Neural cell (in vitro differentiated cells): ENCODE results near the gene CPLX4. TPM values are rescaled to one million over a fixed set of nuclear protein-coding genes. Genes with fewer than 3 reads are reported as not detected.
A peak's percentile ranks its signal among the peaks of the same experiment; 100 is the strongest.

Experiments used
- H2AFZ ChIP-seq: fragments of 200-600, 300-800 bp; sonication (generic), shearing (Covaris generic); 2 replicates; pipeline ENCODE4 v1.6.0; 2014; ENCODE audit warnings: low read depth, mild to moderate bottlenecking, antibody characterized with exemption, low read length, moderate library complexity
- H3F3A ChIP-seq: fragments of 200-600 bp; shearing (Covaris generic); 2 replicates; pipeline ENCODE4 v1.6.1; 2016; ENCODE audit warnings: mild to moderate bottlenecking, moderate library complexity, mixed read lengths, antibody characterized with exemption, low read length; ENCODE audit not compliant: insufficient read depth, poor library complexity, severe bottlenecking
- H3K27ac ChIP-seq: fragments of 200-600, 300-800 bp; sonication (generic), shearing (Covaris generic); 2 replicates; pipeline ENCODE4 v1.5.1; 2014; ENCODE audit warnings: mild to moderate bottlenecking, low read length, moderate library complexity
- H3K27me3 ChIP-seq: fragments of 300-800, 200-600 bp; sonication (generic), shearing (Covaris generic); 2 replicates; pipeline ENCODE4 v1.6.0; 2014; ENCODE audit warnings: mild to moderate bottlenecking, low read depth, low read length, moderate library complexity; ENCODE audit not compliant: insufficient read depth
- H3K36me3 ChIP-seq: fragments of 300-800, 200-600 bp; sonication (generic), shearing (Covaris generic); 2 replicates; pipeline ENCODE4 v1.5.1; 2014; ENCODE audit warnings: mild to moderate bottlenecking, antibody characterized with exemption, low read length, moderate library complexity; ENCODE audit not compliant: insufficient read depth
- H3K4me2 ChIP-seq: fragments of 300-800, 200-600 bp; sonication (generic), shearing (Covaris generic); 2 replicates; pipeline ENCODE4 v1.6.0; 2014; ENCODE audit warnings: mild to moderate bottlenecking, low read length
- H3K4me3 ChIP-seq: fragments of 300-800, 200-600 bp; sonication (generic), shearing (Covaris generic); 2 replicates; pipeline ENCODE4 v1.5.1; 2014; ENCODE audit warnings: mild to moderate bottlenecking, low read length, moderate library complexity
- H3K79me2 ChIP-seq: fragments of 200-600 bp; shearing (Covaris generic); replicated peaks from 2 replicates; pipeline ENCODE4 v1.6.0; 2014; ENCODE audit warnings: mild to moderate bottlenecking, low read length, moderate library complexity; ENCODE audit not compliant: insufficient read depth
- H3K9ac ChIP-seq: fragments of 300-800, 200-600 bp; sonication (generic), shearing (Covaris generic); 2 replicates; pipeline ENCODE4 v1.6.1; 2016; ENCODE audit warnings: mild to moderate bottlenecking, low read length, mixed read lengths
- H3K9me2 ChIP-seq: fragments of 200-600 bp; shearing (Covaris generic); 2 replicates; pipeline ENCODE4 v1.6.1; 2016; ENCODE audit warnings: mild to moderate bottlenecking, low read length, mixed read lengths; ENCODE audit not compliant: insufficient read depth
- H3K9me3 ChIP-seq: fragments of 200-600, 300-800 bp; sonication (generic), shearing (Covaris generic); 2 replicates; pipeline ENCODE4 v1.6.1; 2016; ENCODE audit warnings: mild to moderate bottlenecking, mixed run types, low read length, moderate library complexity, mixed read lengths
- H4K20me1 ChIP-seq: fragments of 200-600 bp; shearing (Covaris generic); 2 replicates; pipeline ENCODE4 v1.6.1; 2016; ENCODE audit warnings: mild to moderate bottlenecking, mixed run types; ENCODE audit not compliant: insufficient read depth
- EP300 ChIP-seq: fragments of 450-650 bp; conservative IDR thresholded peaks from 2 replicates; pipeline ENCODE4 v1.6.1; 2014; ENCODE audit warnings: antibody characterized with exemption, mild to moderate bottlenecking, moderate library complexity; ENCODE audit not compliant: poor library complexity, severe bottlenecking
- EZH2 ChIP-seq: fragments of 200-600, 300-800 bp; shearing (Covaris generic), sonication (generic); IDR thresholded peaks from 2 replicates; pipeline ENCODE4 v1.6.1; 2014; ENCODE audit warnings: antibody characterized with exemption, low read length, borderline replicate concordance, mild to moderate bottlenecking; ENCODE audit not compliant: insufficient read depth, poor library complexity, severe bottlenecking
- MXI1 ChIP-seq: fragments of 450-650 bp; conservative IDR thresholded peaks from 2 replicates; pipeline ENCODE4 v1.6.1; 2014; ENCODE audit warnings: antibody characterized with exemption, mild to moderate bottlenecking; ENCODE audit not compliant: poor library complexity, severe bottlenecking
- POLR2AphosphoS5 ChIP-seq: IDR thresholded peaks from 2 replicates; pipeline ENCODE4 v1.6.1; 2012
- RAD21 ChIP-seq: fragments of 450-650 bp; conservative IDR thresholded peaks from 2 replicates; pipeline ENCODE4 v1.6.1; 2014; ENCODE audit warnings: antibody characterized with exemption, mild to moderate bottlenecking, moderate library complexity
- SMC3 ChIP-seq: fragments of 450-650 bp; conservative IDR thresholded peaks from 2 replicates; pipeline ENCODE4 v1.6.1; 2014; ENCODE audit warnings: antibody characterized with exemption, mild to moderate bottlenecking, moderate library complexity; ENCODE audit not compliant: poor library complexity
- TAF1 ChIP-seq: IDR thresholded peaks from 2 replicates; pipeline ENCODE4 v1.6.1; 2012; ENCODE audit warnings: low read depth
- polyA plus RNA-seq: library from polyadenylated mRNA; depleted of rRNA; stranded (reverse); fragments of >200 nt; gene quantifications from 2 replicates; pipeline ENCODE4 v1.2.3, GENCODE V29; 2014
- TF ChIP-seq, protein P1 (sequence below): IDR thresholded peaks from 2 replicates; pipeline ENCODE4 v1.6.1; 2012; ENCODE audit warnings: borderline replicate concordance
- TF ChIP-seq, protein P2 (sequence below): fragments of 450-650 bp; IDR thresholded peaks from 2 replicates; pipeline ENCODE4 v1.5.1; 2014; ENCODE audit warnings: antibody characterized with exemption, mild to moderate bottlenecking, moderate library complexity; ENCODE audit not compliant: poor library complexity, severe bottlenecking

The CPLX4 gene
- polyA plus RNA-seq, 1 donor from 2014 or later: not detected

DNA sequence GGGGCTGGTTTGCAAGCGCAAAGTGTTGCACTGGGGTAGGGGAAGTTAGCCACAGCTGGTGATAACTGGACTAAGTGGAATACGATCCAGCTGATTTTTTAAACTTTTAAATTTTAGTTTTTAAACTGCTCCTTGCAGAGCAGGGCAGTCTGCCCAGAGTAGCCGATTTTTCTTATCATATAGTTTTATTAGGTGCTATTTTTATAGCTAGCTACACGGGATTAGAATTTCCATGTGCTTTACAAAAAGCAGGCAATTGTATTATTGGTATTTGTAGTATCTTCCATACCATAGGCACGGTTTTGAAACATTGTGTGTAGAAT lies 9.6 kb downstream of the CPLX4 start:
- Histone ChIP-seq H3K36me3 (no peaks in the 10 kb centered on the region), H3F3A (no peaks in the 10 kb centered on the region), H3K27ac (no peak overlapping the region), H2AFZ (no peak overlapping the region), H3K27me3 (peaks cover 59% of the 10 kb centered on the region), H3K9ac (peak overlapping the region; percentile 24), H4K20me1 (no peaks in the 10 kb centered on the region), H3K9me3 (no peaks in the 10 kb centered on the region), H3K79me2 (no peaks in the 10 kb centered on the region), H3K4me3 (peak overlapping the region; percentile 60), H3K9me2 (no peaks in the 10 kb centered on the region), H3K4me2 (no peak overlapping the region)
- TF ChIP-seq MXI1: no peak
- TF ChIP-seq RAD21: no peak
- no peak for TF ChIP-seq TAF1
- TF ChIP-seq SMC3: no peak
- no peak for TF ChIP-seq EP300
- TF ChIP-seq, protein P1, sequence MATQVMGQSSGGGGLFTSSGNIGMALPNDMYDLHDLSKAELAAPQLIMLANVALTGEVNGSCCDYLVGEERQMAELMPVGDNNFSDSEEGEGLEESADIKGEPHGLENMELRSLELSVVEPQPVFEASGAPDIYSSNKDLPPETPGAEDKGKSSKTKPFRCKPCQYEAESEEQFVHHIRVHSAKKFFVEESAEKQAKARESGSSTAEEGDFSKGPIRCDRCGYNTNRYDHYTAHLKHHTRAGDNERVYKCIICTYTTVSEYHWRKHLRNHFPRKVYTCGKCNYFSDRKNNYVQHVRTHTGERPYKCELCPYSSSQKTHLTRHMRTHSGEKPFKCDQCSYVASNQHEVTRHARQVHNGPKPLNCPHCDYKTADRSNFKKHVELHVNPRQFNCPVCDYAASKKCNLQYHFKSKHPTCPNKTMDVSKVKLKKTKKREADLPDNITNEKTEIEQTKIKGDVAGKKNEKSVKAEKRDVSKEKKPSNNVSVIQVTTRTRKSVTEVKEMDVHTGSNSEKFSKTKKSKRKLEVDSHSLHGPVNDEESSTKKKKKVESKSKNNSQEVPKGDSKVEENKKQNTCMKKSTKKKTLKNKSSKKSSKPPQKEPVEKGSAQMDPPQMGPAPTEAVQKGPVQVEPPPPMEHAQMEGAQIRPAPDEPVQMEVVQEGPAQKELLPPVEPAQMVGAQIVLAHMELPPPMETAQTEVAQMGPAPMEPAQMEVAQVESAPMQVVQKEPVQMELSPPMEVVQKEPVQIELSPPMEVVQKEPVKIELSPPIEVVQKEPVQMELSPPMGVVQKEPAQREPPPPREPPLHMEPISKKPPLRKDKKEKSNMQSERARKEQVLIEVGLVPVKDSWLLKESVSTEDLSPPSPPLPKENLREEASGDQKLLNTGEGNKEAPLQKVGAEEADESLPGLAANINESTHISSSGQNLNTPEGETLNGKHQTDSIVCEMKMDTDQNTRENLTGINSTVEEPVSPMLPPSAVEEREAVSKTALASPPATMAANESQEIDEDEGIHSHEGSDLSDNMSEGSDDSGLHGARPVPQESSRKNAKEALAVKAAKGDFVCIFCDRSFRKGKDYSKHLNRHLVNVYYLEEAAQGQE: no peak
- no peak for TF ChIP-seq POLR2AphosphoS5
- TF ChIP-seq EZH2: no peak

DNA sequence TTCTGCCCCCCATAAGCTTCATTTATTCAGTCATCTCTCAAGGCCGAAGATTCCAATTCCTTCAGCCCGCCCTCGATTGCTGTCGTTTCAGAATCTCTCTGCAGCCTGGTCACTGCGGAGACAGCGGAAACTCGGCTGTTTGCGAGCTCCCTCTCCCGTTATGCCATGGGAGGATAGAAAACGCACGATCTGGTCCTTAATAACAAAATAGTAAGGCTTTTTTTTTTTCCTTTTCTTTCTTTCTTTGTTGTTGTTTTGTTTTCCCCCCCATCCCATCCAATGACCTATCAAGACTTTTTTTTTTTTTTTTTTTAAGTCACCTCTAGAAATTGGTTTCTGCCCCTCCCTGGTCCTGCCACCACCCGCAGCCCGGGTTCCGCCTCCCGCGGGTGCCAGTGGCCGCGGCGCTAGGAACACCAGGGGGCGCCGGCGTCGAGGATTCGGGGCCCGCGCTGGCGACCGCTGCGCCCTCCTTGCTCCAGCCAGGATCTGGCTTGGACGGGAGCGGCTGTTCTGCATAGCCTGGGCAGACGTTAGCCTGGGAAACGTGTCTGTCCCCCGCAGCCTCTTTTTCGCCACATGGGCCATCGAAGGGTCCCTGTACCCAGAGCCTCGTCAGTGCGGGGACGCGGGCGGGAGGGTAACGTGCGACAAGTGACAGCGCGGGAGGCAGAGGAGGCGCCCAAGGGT lies 10.1 kb downstream of the CPLX4 start:
- H3K9me2 ChIP-seq: no peaks in the 10 kb centered on the region
- no peak overlapping the region for H2AFZ ChIP-seq
- H3K4me3 ChIP-seq: peak overlapping the region; percentile 60
- peaks cover 59% of the 10 kb centered on the region for H3K27me3 ChIP-seq
- H4K20me1 ChIP-seq: no peaks in the 10 kb centered on the region
- no peaks in the 10 kb centered on the region for H3F3A ChIP-seq
- no peaks in the 10 kb centered on the region for H3K9me3 ChIP-seq
- H3K79me2 ChIP-seq: no peaks in the 10 kb centered on the region
- H3K27ac ChIP-seq: no peak overlapping the region
- no peak overlapping the region for H3K4me2 ChIP-seq
- peak overlapping the region; percentile 24 for H3K9ac ChIP-seq
- peak; percentile 66 for TF ChIP-seq RAD21
- no peak for TF ChIP-seq EZH2
- TF ChIP-seq, protein P1: no peak
- no peak for TF ChIP-seq TAF1
- TF ChIP-seq EP300: no peak
- TF ChIP-seq SMC3: peak; percentile 76
- TF ChIP-seq MXI1: no peak
- TF ChIP-seq POLR2AphosphoS5: no peak
- TF ChIP-seq, protein P2, sequence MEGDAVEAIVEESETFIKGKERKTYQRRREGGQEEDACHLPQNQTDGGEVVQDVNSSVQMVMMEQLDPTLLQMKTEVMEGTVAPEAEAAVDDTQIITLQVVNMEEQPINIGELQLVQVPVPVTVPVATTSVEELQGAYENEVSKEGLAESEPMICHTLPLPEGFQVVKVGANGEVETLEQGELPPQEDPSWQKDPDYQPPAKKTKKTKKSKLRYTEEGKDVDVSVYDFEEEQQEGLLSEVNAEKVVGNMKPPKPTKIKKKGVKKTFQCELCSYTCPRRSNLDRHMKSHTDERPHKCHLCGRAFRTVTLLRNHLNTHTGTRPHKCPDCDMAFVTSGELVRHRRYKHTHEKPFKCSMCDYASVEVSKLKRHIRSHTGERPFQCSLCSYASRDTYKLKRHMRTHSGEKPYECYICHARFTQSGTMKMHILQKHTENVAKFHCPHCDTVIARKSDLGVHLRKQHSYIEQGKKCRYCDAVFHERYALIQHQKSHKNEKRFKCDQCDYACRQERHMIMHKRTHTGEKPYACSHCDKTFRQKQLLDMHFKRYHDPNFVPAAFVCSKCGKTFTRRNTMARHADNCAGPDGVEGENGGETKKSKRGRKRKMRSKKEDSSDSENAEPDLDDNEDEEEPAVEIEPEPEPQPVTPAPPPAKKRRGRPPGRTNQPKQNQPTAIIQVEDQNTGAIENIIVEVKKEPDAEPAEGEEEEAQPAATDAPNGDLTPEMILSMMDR: peak; percentile 75
- no peaks in the 10 kb centered on the region for H3K36me3 ChIP-seq
